ENCODE data around the gene ABCB4.
A peak's percentile ranks its signal among the peaks of the same experiment; 100 is the strongest.

Gene ABCB4

GRCh38 chr7:87424075-87424474 lies 51.4 kb downstream of the ABCB4 start:
- FAIRE-seq (no peak), DNase-seq (ENCODE audit: low spot score) (no peak)

- DNase-seq (ENCODE audit: low spot score): no peak
- FAIRE-seq: no peak
Measured at GRCh38 chr7:87420173-87420572, 55.3 kb downstream of the ABCB4 start.

- DNase-seq (ENCODE audit: low spot score) (peak; percentile 69), FAIRE-seq (peak; percentile 91)
Measured at GRCh38 chr7:87416682-87417587, 58.5 kb downstream of the ABCB4 start.

DNA sequence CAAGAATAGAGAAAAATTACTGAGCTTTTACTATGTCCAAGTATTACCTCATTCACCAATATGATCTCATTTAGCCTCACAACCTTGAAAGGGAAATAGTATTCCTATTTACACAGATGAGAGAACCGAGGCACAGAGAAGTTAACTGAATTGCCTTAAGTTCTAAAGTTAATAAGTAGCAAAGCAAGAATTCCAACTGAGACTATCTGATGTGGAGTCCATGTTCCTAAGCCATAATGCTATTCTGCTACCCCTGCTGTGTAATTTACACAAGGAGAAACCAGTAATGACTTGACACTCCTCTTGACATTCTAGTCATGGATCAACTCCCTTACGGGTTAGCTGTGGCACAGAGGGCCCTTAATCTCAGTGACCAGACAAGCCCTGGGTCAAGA lies 60.7 kb downstream of the ABCB4 start:
- FAIRE-seq (no peak), DNase-seq (ENCODE audit: low spot score) (no peak)

GRCh38 chr7:87413951-87414793 lies 61.3 kb downstream of the ABCB4 start:
- FAIRE-seq: no peak

DNA sequence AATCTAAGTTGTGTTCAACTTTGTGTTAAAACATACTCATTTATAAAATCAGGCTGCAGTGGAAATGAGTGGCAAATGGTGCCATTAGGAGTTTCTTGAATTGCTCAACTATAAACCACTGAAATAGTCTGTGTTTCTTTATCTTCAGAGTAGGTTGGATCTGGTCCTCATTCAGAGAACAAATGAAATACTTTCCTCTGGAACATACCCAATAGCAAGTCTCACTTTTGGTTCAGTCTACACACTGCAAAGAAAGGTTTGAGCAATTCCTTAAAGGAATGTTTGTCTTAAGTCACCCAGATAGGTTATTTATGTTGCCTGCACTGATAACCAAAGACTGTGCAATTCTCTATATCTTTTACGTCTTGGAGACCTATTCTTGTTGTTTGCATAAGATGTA lies 62.5 kb downstream of the ABCB4 start:
- no peak for DNase-seq (ENCODE audit: low spot score)
- no peak for FAIRE-seq

More at GRCh38 chr7:87413951-87414793, 61.3 kb downstream of the ABCB4 start:
- DNase-seq (ENCODE audit: low spot score): no peak

GRCh38 chr7:87411186-87411585 lies 64.3 kb downstream of the ABCB4 start:
- DNase-seq (ENCODE audit: low spot score) (no peak), FAIRE-seq (no peak)

- FAIRE-seq: no peak
- DNase-seq (ENCODE audit: low spot score): no peak
Measured at GRCh38 chr7:87404674-87405073, 70.8 kb downstream of the ABCB4 start.

DNA sequence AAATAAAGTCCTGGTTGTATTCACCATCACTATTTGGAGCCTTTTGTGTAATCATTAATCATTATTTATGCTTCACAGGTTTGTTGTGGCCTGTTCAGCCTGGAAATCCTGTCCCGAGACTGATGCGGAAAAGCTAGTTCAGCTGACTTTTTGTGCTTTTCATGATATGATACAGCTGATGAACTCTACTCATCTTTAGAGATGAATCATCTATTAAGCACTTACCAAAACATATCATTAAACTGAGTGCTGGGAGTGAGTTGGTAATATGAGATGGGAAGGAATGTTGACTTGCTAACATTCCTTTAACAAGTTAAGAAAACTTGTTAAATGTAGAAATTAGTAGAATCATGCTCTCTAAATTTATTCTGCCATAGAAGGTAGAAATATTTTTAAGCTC lies 77.0 kb downstream of the ABCB4 start:
- FAIRE-seq (peak; percentile 53), DNase-seq (ENCODE audit: low spot score) (no peak)

DNA sequence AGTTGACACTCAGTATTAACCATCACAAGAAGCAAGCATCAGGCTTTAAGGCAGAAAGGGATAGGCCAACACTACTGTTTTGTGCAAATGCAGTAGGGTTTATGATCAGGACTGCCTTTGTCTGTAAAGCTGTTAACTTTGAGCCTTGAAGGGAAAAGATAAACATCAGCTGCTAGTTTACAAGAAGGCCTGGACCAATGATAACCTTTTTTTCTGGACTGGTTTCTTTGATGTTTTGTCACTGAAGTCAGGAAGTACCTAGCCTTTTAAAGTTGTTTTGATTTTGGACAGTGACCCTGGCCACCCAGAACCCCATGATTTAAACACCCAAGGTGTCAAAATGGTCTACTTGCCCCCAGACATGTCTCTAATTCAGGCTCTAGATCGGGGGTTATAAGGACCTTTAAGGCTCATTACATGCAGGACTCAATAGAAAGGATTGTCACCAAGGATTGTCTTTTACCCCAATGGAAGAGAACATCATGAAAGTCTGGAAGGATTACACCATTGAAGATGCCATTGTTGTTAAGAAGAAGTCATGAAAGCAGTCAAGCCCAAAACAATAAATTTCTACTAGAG lies 79.9 kb downstream of the ABCB4 start:
- DNase-seq (ENCODE audit: low spot score): no peak
- FAIRE-seq: no peak

- FAIRE-seq (peak; percentile 63), DNase-seq (ENCODE audit: low spot score) (no peak)
Measured at GRCh38 chr7:87391020-87391701, 84.3 kb downstream of the ABCB4 start.

GRCh38 chr7:87380905-87381304 lies 94.6 kb downstream of the ABCB4 start:
- FAIRE-seq: no peak
- no peak for DNase-seq (ENCODE audit: low spot score)

DNA sequence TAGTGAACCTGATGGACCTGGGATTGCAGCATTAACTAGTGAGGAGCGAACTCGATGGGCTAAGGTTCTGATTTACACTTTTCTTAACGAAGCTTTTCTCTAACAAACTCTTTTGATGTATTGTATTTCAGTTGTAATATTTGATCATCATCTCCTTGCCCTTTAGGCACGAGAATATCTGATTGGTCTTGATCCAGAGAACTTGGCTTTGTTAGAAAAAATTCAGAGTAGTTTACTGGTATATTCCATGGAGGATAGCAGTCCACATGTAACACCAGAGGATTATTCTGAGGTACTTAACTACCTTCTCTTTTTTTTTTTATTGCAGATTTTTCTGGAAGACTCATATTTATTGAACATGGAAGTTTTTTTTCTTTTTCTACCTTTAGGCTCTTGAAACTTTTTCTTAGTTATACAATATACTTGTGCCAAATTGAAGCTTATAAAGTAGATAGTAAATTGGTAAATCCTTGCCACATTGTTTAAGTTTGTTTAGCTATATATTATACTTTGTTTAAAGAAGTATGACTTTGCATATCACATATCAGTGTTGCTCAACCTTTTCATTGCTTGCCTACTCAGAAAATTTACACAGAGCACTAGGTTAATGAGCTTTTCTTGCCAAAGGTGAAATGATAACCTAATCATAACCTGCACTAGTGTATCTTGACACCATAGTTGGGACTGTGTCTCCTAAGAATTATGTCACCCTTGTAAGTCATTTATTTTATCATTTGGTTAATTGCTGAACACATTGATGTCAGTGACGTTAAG lies 99.6 kb downstream of the ABCB4 start:
- no peak for DNase-seq (ENCODE audit: low spot score)
- no peak for FAIRE-seq

DNA sequence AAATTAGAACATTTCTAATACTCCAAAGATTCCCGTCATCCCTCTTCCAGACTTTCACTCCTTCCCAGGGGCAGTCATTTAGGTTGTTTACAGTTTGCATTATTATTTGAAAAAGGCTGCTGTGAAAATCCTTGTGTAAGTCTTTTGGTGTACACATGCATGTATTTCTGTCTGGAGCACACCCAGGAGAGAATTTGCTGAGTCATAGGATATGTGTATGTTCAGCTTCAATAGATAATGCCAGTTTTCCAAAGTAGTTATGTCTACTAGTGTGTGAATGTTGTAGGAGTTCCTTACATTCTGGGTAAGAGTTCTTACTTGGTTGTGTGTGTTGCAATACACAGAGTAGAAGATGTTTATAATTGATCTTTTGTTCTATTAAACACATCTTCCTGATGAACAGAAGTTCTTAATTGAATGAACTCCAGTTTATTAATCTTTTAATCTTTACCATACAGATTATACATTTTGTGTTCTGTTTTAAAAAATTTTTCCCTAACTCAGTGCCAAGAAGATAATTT lies 104.8 kb downstream of the ABCB4 start:
- no peak for FAIRE-seq
- no peak for DNase-seq (ENCODE audit: low spot score)

- FAIRE-seq: no peak
- DNase-seq (ENCODE audit: low spot score): no peak
Measured at GRCh38 chr7:87369216-87369615, 106.3 kb downstream of the ABCB4 start.

DNA sequence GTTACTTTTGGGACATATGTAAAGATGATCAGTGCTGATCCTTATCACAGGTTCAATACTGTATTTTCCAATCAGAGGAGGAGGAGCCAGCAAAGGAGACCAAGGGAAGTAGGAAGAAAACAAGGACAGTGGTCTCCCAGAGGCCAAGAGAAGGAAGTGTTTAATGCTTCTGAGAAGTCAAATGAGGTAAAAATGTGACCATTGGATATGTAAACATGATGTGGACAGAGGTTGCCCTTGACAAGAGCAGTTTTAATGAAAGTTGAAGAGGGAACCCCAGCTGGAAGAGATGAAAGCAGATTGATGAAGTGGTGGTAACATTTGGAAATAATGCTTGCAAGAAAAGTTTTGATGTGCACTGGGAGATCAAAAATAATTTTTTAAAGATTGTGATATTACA lies 111.2 kb downstream of the ABCB4 start:
- DNase-seq (ENCODE audit: low spot score) (no peak), FAIRE-seq (no peak)

DNA sequence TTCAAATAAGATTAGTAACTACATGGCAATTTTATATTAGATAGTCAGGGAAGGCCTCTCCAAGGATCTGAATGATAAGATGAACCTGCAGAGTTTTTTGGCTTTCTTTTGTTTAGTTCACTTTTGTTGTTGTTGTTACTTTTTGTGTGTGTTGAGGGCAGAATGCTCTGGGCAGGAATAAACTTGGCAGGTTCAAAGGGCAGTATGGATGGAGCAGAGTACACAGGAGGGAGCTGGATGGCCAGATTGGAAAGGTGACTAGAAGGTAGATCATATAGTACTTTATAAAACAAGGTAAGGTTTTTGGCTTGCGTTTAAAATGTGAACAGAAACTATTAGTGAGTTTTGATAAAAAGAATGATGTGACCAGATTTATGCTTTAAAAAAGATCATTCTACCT lies 112.1 kb downstream of the ABCB4 start:
- FAIRE-seq: no peak
- DNase-seq (ENCODE audit: low spot score): no peak

- FAIRE-seq (no peak), DNase-seq (ENCODE audit: low spot score) (no peak)
Measured at GRCh38 chr7:87361320-87361719, 114.2 kb downstream of the ABCB4 start.

- peak; percentile 62 for DNase-seq (ENCODE audit: low spot score)
Measured at GRCh38 chr7:87359366-87359765, 116.1 kb downstream of the ABCB4 start.

GRCh38 chr7:87356448-87356847 lies 119.0 kb downstream of the ABCB4 start:
- FAIRE-seq: no peak
- no peak for DNase-seq (ENCODE audit: low spot score)

More at GRCh38 chr7:87359366-87359765, 116.1 kb downstream of the ABCB4 start:
- no peak for FAIRE-seq

Data from urothelium cell line (cell line).